GM12878 (cell line): ENCODE measurements around the gene TNIP1.

Experiments
- MYC ChIP-seq: IDR thresholded peaks from 2 replicates; pipeline ENCODE4 v1.6.1; 2011; ENCODE audit warnings: mild to moderate bottlenecking, low read length, moderate library complexity, inconsistent platforms; ENCODE audit not compliant: insufficient read depth, insufficient replicate concordance, insufficient read length, severe bottlenecking
- TF ChIP-seq, protein P1 (sequence below): IDR thresholded peaks from 2 replicates; pipeline ENCODE4 v1.6.1; 2012; ENCODE audit warnings: low read depth, low read length, improper control_type of control experiment

DNA sequence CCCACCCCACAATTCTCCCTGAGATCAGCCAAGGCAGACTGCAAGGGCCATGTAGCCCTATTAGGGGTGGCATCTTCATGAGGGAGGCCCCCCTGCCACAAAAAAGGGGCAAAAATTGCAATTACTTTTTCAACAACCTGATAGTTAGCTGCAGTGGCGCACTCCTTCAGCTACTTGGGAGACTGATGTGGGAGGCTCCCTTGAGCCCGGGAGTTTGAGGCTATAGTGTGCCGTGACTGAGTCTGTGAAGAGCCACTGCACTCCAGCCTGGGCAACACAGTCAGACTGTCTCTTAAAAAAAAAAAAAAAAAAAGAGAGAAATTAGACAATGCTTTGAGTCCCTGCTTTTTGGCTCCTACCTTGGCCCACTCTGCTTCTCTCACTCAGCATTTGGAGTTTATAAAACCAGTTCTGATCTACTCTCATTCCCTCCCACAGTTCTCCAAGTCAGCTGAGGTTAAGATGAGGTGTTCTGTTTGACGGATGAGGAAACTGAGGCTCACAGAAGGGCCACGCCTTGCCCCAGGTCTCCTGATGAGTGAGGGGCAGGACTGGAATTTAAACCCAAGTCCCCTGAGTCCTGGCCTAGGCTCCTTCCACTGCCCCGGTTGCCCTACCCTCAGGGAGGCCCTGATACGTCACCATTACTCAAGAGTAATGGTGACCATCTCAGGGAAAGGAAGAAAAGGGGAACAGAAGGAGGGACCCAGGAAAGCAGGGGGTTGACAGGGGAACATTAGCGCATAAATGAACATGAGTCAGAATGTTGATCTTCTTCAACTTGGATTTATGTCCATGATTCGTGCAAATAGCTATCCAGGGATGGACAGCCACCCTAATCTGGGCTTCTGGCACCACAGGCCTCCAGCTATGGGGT, 51.4 kb downstream of the TNIP1 start:
- TF ChIP-seq, protein P1, sequence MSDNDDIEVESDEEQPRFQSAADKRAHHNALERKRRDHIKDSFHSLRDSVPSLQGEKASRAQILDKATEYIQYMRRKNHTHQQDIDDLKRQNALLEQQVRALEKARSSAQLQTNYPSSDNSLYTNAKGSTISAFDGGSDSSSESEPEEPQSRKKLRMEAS: no peak
- TF ChIP-seq MYC: no peak
